Uterus (tissue), 2 donors: ENCODE measurements around the gene TANC1.

Experiments used
- POLR2A ChIP-seq, 2 donors: fragments of 450-650 bp; IDR thresholded peaks; one replicate each; pipeline ENCODE4 v1.6.1; 2016; ENCODE audit warnings: antibody characterized with exemption in 2 of 2, mild to moderate bottlenecking in 1 of 2, moderate library complexity in 1 of 2
- TF ChIP-seq, protein P1 (sequence below), 4 experiments: fragments of 200-600 bp in 2 of 4; fragments of 450-650 bp in 2 of 4; sonication (generic) in 2 of 4; IDR thresholded peaks; one replicate each; pipeline ENCODE4 v1.5.1; 2016 to 2019; ENCODE audit warnings: antibody characterized with exemption in 4 of 4, mild to moderate bottlenecking in 2 of 4, moderate library complexity in 1 of 4

DNA sequence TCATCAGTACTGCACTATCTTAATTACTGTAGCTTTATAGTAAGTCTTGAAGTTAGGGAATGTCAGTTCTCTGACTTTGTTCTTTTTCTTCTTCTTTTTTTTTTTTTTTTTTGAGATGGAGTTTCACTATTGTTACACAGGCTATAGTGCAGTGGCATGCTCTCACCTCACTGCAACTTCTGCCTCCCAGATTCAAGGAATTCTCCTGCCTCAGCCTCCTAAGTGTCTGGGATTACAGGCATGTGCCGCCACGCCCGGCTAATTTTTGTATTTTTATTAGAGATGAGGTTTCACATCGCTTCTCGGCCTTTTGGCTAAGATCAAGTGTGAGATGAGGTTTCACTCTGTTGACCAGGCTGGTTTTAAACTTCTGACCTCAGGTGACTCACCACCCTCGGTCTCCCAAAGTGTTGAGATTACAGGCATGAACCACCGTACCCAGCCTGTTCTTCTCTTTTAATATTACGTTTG is 41.9 kb upstream of the TANC1 start:
- no peak for TF ChIP-seq POLR2A (IDR thresholded peaks at IDR 0.05)
- TF ChIP-seq, protein P1, sequence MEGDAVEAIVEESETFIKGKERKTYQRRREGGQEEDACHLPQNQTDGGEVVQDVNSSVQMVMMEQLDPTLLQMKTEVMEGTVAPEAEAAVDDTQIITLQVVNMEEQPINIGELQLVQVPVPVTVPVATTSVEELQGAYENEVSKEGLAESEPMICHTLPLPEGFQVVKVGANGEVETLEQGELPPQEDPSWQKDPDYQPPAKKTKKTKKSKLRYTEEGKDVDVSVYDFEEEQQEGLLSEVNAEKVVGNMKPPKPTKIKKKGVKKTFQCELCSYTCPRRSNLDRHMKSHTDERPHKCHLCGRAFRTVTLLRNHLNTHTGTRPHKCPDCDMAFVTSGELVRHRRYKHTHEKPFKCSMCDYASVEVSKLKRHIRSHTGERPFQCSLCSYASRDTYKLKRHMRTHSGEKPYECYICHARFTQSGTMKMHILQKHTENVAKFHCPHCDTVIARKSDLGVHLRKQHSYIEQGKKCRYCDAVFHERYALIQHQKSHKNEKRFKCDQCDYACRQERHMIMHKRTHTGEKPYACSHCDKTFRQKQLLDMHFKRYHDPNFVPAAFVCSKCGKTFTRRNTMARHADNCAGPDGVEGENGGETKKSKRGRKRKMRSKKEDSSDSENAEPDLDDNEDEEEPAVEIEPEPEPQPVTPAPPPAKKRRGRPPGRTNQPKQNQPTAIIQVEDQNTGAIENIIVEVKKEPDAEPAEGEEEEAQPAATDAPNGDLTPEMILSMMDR (IDR thresholded peaks at IDR 0.05) = no peak
